Cardiac fibroblast (primary cell): ENCODE data around the gene ATE1.

ENCODE experiments used
- DNase-seq, 2 donors: peaks; one replicate each; pipeline versions ENCODE4 v3.0.0 to v3.0.0-alpha.2; 2010; ENCODE audit warnings: low read depth in 2 of 2
- H3K4me3 ChIP-seq, 2 donors: replicated peaks in 1 of 2; 1 replicate in 1 of 2; 2 replicates in 1 of 2; pipeline ENCODE4 v1.5.1; 2011; ENCODE audit warnings: low read depth in 2 of 2, low read length in 2 of 2, mild to moderate bottlenecking in 2 of 2, moderate library complexity in 1 of 2
- TF ChIP-seq, protein P1 (sequence below): IDR thresholded peaks from one replicate; pipeline ENCODE4 v1.5.1; 2011; ENCODE audit warnings: low read depth, mild to moderate bottlenecking, low read length, inconsistent platforms

ATE1 gene

DNA sequence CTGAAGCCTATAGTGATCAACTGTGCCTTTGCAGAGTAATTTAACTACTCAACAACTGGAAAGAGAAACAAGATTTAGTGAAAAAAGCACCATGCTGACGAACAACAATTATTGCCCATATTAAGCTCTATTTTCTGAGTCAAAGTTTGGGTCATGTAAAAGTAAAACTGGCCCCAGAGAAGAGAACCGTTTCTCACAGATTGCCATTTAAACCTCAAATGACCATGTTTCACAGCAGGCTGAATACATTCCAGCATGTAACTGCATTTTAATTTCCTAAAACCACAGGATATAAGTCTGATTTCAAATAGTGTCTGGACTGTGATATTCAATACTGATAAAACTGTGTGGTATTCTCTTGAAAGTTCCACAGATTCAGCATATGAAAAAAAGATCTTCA is 140.7 kb downstream of the ATE1 start:
- TF ChIP-seq, protein P1, sequence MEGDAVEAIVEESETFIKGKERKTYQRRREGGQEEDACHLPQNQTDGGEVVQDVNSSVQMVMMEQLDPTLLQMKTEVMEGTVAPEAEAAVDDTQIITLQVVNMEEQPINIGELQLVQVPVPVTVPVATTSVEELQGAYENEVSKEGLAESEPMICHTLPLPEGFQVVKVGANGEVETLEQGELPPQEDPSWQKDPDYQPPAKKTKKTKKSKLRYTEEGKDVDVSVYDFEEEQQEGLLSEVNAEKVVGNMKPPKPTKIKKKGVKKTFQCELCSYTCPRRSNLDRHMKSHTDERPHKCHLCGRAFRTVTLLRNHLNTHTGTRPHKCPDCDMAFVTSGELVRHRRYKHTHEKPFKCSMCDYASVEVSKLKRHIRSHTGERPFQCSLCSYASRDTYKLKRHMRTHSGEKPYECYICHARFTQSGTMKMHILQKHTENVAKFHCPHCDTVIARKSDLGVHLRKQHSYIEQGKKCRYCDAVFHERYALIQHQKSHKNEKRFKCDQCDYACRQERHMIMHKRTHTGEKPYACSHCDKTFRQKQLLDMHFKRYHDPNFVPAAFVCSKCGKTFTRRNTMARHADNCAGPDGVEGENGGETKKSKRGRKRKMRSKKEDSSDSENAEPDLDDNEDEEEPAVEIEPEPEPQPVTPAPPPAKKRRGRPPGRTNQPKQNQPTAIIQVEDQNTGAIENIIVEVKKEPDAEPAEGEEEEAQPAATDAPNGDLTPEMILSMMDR = no peak

DNA sequence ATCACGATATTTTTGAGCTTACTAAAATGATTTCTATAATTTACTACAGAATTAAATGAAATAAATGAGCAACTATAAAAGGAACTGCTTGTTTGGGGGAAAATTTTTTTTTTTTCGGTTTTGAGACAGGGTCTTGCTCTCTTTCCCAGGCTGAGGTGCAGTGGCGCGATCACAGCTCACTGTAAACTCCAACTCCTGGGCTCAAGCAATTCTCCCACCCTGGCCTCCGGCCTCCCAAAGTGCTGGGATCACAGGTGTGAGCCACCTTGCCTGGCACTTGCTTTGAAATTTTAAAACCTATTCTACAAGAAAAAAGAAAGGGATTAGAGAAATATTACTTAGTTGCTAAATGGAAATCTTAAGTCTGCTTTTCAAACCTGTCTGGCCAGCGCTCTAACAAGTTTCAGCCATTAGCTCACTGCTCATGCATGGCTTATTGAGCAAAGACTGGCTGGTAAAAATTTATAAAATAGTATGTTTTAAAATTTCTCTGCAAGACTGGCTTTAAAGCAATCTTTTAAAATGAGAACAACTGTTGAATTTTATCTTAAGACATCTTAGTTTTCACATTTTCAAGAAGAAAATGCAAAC is 144.0 kb downstream of the ATE1 start:
- no peak overlapping the region for H3K4me3 ChIP-seq
- TF ChIP-seq, protein P1 = no peak
- no peak for DNase-seq

More for the DNA sequence above, 140.7 kb downstream of the ATE1 start:
- DNase-seq = no peak
- no peak overlapping the region for H3K4me3 ChIP-seq

DNA sequence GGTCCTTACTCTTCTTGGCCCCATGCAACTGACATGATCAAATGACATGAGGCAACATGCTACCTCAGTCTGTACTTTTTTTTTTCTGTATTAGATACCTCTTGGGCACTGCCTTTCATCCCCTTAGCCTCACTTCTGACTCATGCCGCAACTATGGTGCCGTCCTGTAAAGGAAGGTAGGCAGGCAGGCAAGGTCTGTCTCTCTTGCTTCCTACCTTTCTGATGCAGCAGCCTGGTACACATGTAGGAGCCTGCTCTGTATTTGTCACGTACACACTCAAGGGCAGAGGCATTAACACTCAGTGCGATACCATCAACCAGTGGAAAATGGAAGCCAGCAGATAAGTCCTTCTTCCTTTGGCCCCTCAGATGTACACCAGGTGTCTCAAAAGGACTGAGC is 146.7 kb downstream of the ATE1 start:
- no peak overlapping the region for H3K4me3 ChIP-seq
- DNase-seq = no peak
- TF ChIP-seq, protein P1 = no peak

DNA sequence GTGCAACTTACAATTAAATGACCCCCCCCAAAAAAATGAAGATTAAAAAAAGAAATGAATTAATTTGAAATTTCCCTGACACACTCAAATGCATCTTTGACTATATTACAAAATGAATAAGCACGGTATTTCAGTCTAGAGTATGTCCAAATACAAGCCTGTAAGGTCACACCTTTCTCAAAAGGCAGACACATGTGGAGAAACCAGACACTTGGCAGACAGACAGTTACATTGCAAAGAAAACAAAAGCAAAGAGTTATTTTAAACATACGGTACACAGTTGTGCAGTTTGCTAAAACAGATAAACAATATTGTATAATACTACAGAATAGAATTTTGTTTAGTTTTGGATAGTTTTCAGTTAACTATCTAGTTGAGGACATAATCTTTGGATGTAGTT is 153.0 kb downstream of the ATE1 start:
- TF ChIP-seq, protein P1 = no peak
- H3K4me3 ChIP-seq = no peak overlapping the region
- DNase-seq = peak; percentile 11 to 44

DNA sequence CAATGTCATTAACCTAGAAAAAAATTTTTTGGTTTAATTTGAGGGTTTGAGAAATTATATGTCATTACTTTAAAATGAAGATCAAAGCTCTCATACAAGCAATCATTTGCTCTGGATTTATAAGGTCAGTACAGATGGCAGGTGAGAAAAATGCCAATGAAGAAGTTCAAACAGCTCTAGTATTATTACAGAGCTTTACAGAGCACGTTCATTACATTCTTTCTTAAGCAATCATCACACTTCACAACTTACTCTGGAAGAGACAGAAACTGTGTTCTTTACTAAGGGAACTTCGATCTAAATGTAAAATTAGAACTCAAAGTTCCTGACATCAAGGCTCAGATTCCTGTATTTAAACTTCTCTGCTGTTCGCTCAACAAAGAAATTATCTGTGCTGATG is 153.4 kb downstream of the ATE1 start:
- DNase-seq = peak in 1 of 2 donors; percentile 18
- TF ChIP-seq, protein P1 = no peak
- no peak overlapping the region for H3K4me3 ChIP-seq

DNA sequence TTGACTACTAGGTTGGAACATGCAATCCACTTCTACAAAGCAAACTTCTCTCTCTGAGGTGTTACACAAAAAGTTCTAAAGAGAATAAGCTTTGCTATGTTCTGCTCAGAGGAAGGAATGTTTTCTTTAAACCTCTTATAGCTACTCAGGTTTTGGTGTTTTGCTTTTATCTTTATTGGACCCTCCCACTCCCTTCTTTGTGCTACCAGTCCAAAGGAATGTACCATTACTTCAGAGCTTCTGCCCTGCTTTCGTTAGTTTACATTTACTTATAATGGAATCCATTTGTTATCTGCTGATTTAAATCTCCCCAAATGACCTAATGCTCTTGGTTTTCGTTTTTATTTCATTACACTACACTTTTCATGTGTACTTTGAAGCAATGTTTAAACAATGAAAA is 154.9 kb downstream of the ATE1 start:
- TF ChIP-seq, protein P1 = no peak
- peak in 1 of 2 donors; percentile 13 for DNase-seq

DNA sequence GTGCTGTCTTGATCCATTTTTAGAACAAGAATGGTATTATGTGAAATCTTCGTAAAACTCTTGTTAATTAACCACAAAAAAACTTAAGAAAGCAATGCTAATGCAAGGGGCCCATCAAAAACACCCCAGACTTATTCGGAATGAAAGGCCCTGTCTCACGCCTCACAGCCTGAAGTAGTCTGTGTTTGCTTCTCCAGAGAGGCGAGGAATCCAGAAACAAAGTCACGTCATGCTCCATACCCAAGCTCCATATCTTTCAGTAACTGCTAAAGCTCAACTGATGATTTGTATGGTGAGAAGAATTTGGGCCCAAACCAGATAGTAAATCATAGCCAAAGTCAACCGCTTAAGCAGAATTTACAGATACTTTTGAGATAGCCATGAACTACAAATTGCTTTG is 155.4 kb downstream of the ATE1 start:
- H3K4me3 ChIP-seq = no peak overlapping the region
- TF ChIP-seq, protein P1 = no peak
- DNase-seq = peak in 1 of 2 donors; percentile 26

More for the DNA sequence above, 154.9 kb downstream of the ATE1 start:
- H3K4me3 ChIP-seq = no peak overlapping the region
